DOHH2 (cell line): ENCODE data around the gene KCNJ6.

Experiments used
- H3F3A ChIP-seq: fragments of 200-600 bp; sonication (generic), shearing (Covaris generic); 2 replicates; pipeline ENCODE4 v1.6.0; 2016; ENCODE audit warnings: antibody characterized with exemption, mild to moderate bottlenecking; ENCODE audit not compliant: control insufficient read depth, insufficient read depth
- H3K27ac ChIP-seq: fragments of 200-600 bp; sonication (generic); 2 replicates; pipeline ENCODE4 v1.5.1; 2014; ENCODE audit warnings: low read depth, mild to moderate bottlenecking, low read length, moderate library complexity
- H3K27me3 ChIP-seq: fragments of 200-600 bp; sonication (generic); 2 replicates; pipeline ENCODE4 v1.6.1; 2014; ENCODE audit warnings: mild to moderate bottlenecking, low read length, mixed read lengths; ENCODE audit not compliant: control insufficient read depth
- H3K36me3 ChIP-seq: fragments of 200-600 bp; sonication (generic); 2 replicates; pipeline ENCODE4 v1.6.1; 2014; ENCODE audit warnings: mild to moderate bottlenecking, low read length, moderate library complexity, mixed read lengths; ENCODE audit not compliant: control insufficient read depth
- H3K4me1 ChIP-seq: fragments of 200-600 bp; sonication (generic); 2 replicates; pipeline ENCODE4 v1.6.1; 2014; ENCODE audit warnings: mild to moderate bottlenecking, low read length, mixed read lengths; ENCODE audit not compliant: control insufficient read depth
- H3K4me2 ChIP-seq: fragments of 200-600 bp; sonication (generic); 2 replicates; pipeline ENCODE4 v1.6.0; 2014; ENCODE audit warnings: mild to moderate bottlenecking, low read length, moderate library complexity
- H3K4me3 ChIP-seq: fragments of 200-600 bp; sonication (generic); 2 replicates; pipeline ENCODE4 v1.5.1; 2014; ENCODE audit warnings: mild to moderate bottlenecking, low read length, mixed read lengths
- H3K79me2 ChIP-seq: fragments of 200-600 bp; sonication (generic); 2 replicates; pipeline ENCODE4 v1.6.1; 2014; ENCODE audit warnings: mild to moderate bottlenecking, low read length, mixed read lengths; ENCODE audit not compliant: control insufficient read depth
- H3K9me2 ChIP-seq: fragments of 200-600 bp; sonication (generic); replicated peaks from 2 replicates; pipeline ENCODE4 v1.6.1; 2014; ENCODE audit warnings: mild to moderate bottlenecking, low read length, mixed read lengths; ENCODE audit not compliant: control insufficient read depth
- H3K9me3 ChIP-seq: fragments of 200-600 bp; sonication (generic); 2 replicates; pipeline ENCODE4 v1.6.1; 2014; ENCODE audit warnings: antibody characterized with exemption, low read length, mixed read lengths; ENCODE audit not compliant: control insufficient read depth, insufficient read depth
- H4K20me1 ChIP-seq: fragments of 200-600 bp; sonication (generic); 2 replicates; pipeline ENCODE4 v1.6.0; 2014; ENCODE audit warnings: low read depth, mild to moderate bottlenecking, antibody characterized with exemption, low read length, moderate library complexity; ENCODE audit not compliant: control insufficient read depth, insufficient read depth
- EZH2phosphoT487 ChIP-seq: fragments of 200-600 bp; sonication (generic); IDR thresholded peaks from 2 replicates; pipeline ENCODE4 v1.6.1; 2017; ENCODE audit warnings: borderline replicate concordance, mild to moderate bottlenecking, antibody characterized with exemption, low read length, moderate library complexity, mixed read lengths
- TF ChIP-seq, protein P1 (sequence below): fragments of 200-600 bp; sonication (generic); IDR thresholded peaks from one replicate; pipeline ENCODE4 v1.5.1; 2014; ENCODE audit warnings: antibody characterized with exemption, mild to moderate bottlenecking, low read depth, low read length; ENCODE audit not compliant: poor library complexity, severe bottlenecking

Gene KCNJ6

GRCh38 chr21:37877888-37878684 lies 38.2 kb downstream of the KCNJ6 start:
- Histone ChIP-seq H3K27ac (no peak overlapping the region), H3K4me3 (no peak overlapping the region), H3K4me2 (no peak overlapping the region), H3K27me3 (no peaks in the 10 kb centered on the region), H3K9me3 (no peaks in the 10 kb centered on the region), H3K36me3 (no peaks in the 10 kb centered on the region), H3K9me2 (no peaks in the 10 kb centered on the region), H3K4me1 (no peaks in the 10 kb centered on the region), H3K79me2 (no peaks in the 10 kb centered on the region), H3F3A (no peaks in the 10 kb centered on the region), H4K20me1 (no peaks in the 10 kb centered on the region)
- TF ChIP-seq, protein P1, sequence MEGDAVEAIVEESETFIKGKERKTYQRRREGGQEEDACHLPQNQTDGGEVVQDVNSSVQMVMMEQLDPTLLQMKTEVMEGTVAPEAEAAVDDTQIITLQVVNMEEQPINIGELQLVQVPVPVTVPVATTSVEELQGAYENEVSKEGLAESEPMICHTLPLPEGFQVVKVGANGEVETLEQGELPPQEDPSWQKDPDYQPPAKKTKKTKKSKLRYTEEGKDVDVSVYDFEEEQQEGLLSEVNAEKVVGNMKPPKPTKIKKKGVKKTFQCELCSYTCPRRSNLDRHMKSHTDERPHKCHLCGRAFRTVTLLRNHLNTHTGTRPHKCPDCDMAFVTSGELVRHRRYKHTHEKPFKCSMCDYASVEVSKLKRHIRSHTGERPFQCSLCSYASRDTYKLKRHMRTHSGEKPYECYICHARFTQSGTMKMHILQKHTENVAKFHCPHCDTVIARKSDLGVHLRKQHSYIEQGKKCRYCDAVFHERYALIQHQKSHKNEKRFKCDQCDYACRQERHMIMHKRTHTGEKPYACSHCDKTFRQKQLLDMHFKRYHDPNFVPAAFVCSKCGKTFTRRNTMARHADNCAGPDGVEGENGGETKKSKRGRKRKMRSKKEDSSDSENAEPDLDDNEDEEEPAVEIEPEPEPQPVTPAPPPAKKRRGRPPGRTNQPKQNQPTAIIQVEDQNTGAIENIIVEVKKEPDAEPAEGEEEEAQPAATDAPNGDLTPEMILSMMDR: no peak
- TF ChIP-seq EZH2phosphoT487: no peak

GRCh38 chr21:37877171-37877570 lies 39.1 kb downstream of the KCNJ6 start:
- no peaks in the 10 kb centered on the region for H3K79me2 ChIP-seq
- no peak overlapping the region for H3K27ac ChIP-seq
- no peaks in the 10 kb centered on the region for H3K36me3 ChIP-seq
- no peaks in the 10 kb centered on the region for H3F3A ChIP-seq
- H3K9me3 ChIP-seq: no peaks in the 10 kb centered on the region
- H3K9me2 ChIP-seq: no peaks in the 10 kb centered on the region
- H3K27me3 ChIP-seq: no peaks in the 10 kb centered on the region
- no peaks in the 10 kb centered on the region for H4K20me1 ChIP-seq
- no peak overlapping the region for H3K4me2 ChIP-seq
- H3K4me3 ChIP-seq: no peak overlapping the region
- TF ChIP-seq, protein P1: no peak
- TF ChIP-seq EZH2phosphoT487: no peak
- H3K4me1 ChIP-seq: no peaks in the 10 kb centered on the region

GRCh38 chr21:37876561-37876960 lies 39.7 kb downstream of the KCNJ6 start:
- no peaks in the 10 kb centered on the region for H3K9me3 ChIP-seq
- H3K4me1 ChIP-seq: no peaks in the 10 kb centered on the region
- H3K27ac ChIP-seq: no peak overlapping the region
- no peaks in the 10 kb centered on the region for H3F3A ChIP-seq
- H3K4me3 ChIP-seq: no peak overlapping the region
- H3K27me3 ChIP-seq: no peaks in the 10 kb centered on the region
- no peak overlapping the region for H3K4me2 ChIP-seq
- no peaks in the 10 kb centered on the region for H3K9me2 ChIP-seq
- no peaks in the 10 kb centered on the region for H4K20me1 ChIP-seq
- TF ChIP-seq, protein P1: no peak
- TF ChIP-seq EZH2phosphoT487: no peak
- H3K79me2 ChIP-seq: no peaks in the 10 kb centered on the region
- H3K36me3 ChIP-seq: no peaks in the 10 kb centered on the region
